GM19240 (cell line): ENCODE measurements around the gene HYAL4.
"Not testable (repeated sequence)": the region's sequence is repeated elsewhere in the genome, so short reads cannot be mapped to it uniquely, and the experiment has no call there.

Experiments
- DNase-seq: peaks from one replicate; pipeline ENCODE4 v3.0.0; 2011; ENCODE audit warnings: low spot score; ENCODE audit not compliant: insufficient read length

Gene HYAL4

GRCh38 chr7:123844712-123845219, at the start of gene HYAL4:
Gene HYAL4, plus strand, starts transcription at chr7:123845169. Its CDS starts 23,105 bp downstream, at chr7:123868274.
- no peak for DNase-seq

GRCh38 chr7:123795917-123796316, 49.1 kb upstream of the HYAL4 start:
- DNase-seq = no peak

- DNase-seq = no peak
These were observed 48.4 kb upstream of the HYAL4 start for GRCh38 chr7:123796568-123796967.

GRCh38 chr7:123797673-123798531, 47.1 kb upstream of the HYAL4 start:
- DNase-seq = no peak

- no peak for DNase-seq
These were observed 46.3 kb upstream of the HYAL4 start for GRCh38 chr7:123798532-123799188.

GRCh38 chr7:123802249-123802648, 42.7 kb upstream of the HYAL4 start:
- no peak for DNase-seq

GRCh38 chr7:123805287-123805686, 39.7 kb upstream of the HYAL4 start:
- no peak for DNase-seq

- DNase-seq = no peak
These were observed 35.5 kb upstream of the HYAL4 start for GRCh38 chr7:123809471-123809870.

GRCh38 chr7:123811056-123811455, 33.9 kb upstream of the HYAL4 start:
- DNase-seq = no peak

- DNase-seq = no peak
These were observed 28.1 kb upstream of the HYAL4 start for GRCh38 chr7:123816916-123817315.

GRCh38 chr7:123819001-123819400, 26.0 kb upstream of the HYAL4 start:
- no peak for DNase-seq

- DNase-seq = not testable (repeated sequence)
These were observed 25.2 kb upstream of the HYAL4 start for GRCh38 chr7:123819795-123820194.

- no peak for DNase-seq
These were observed 24.1 kb upstream of the HYAL4 start for GRCh38 chr7:123820864-123821263.

- no peak for DNase-seq
These were observed 23.6 kb upstream of the HYAL4 start for GRCh38 chr7:123821320-123821719.

- peak; percentile 11 for DNase-seq
These were observed 20.8 kb upstream of the HYAL4 start for GRCh38 chr7:123823898-123824753.

- no peak for DNase-seq
These were observed 20.3 kb upstream of the HYAL4 start for GRCh38 chr7:123824754-123825067.

GRCh38 chr7:123828805-123829204, 16.2 kb upstream of the HYAL4 start:
- DNase-seq = no peak

- no peak for DNase-seq
These were observed 8.3 kb upstream of the HYAL4 start for GRCh38 chr7:123836656-123837055.

GRCh38 chr7:123839106-123839505, 5.9 kb upstream of the HYAL4 start:
- not testable (repeated sequence) for DNase-seq

GRCh38 chr7:123844142-123844541, 827 bp upstream of the HYAL4 start:
- DNase-seq = not testable (repeated sequence)

- DNase-seq = no peak
These were observed 851 bp downstream of the HYAL4 start for GRCh38 chr7:123845823-123846216.
